ENCODE data around the gene NEK2. TPM values are rescaled to one million over a fixed set of nuclear protein-coding genes. Genes with fewer than 3 reads are reported as not detected.

The NEK2 gene
- total and polyA plus RNA-seq, 2 of the 13 experiments (the other 11 are each of a cell fraction or from before 2014, with no cell fraction given): 10.9 to 40.8 TPM

DNA sequence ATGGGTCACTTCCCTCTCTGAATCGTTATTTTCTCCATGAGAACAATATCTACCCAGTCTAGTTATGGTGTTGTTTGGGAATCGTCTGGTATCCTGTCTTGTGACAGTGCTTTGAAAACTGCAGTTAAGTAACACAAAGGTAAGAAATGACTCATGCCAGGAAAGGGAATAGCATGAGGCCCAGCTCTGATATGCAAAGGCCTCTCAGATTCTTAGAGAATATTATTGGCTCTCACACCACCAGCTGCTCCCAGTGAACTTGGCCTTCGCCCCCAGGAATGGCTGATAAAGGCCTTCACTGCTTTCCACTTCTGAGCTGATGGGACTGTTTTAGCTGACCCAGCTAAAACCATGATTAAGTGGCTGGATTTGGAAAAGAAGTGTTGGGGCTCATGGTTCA, 27.1 kb downstream of the NEK2 start:
- peak; percentile 89 for DNase-seq (ENCODE audit: low spot score)
- Histone ChIP-seq H3K27ac (ENCODE audit: extremely low read length, insufficient read depth, low read length) (no peak overlapping the region), H3K4me2 (ENCODE audit: low read depth, low read length) (peak overlapping the region; percentile 57), H2AFZ (ENCODE audit: low read length) (no peak overlapping the region), H3K9me3 (ENCODE audit: low read length) (no peaks in the 10 kb centered on the region), H3K36me3 (replicated peaks in 1 of 2; ENCODE audit: control insufficient read depth in 1 of 2, insufficient read depth in 2 of 2, low read length in 2 of 2) (no peaks in the 10 kb centered on the region), H3K79me2 (ENCODE audit: insufficient read depth, low read length) (no peaks in the 10 kb centered on the region), H3K9ac (ENCODE audit: insufficient read depth, low read depth, low read length) (no peak overlapping the region), H3K4me1 (ENCODE audit: insufficient read depth, low read length) (peaks cover 66% of the 10 kb centered on the region), H4K20me1 (ENCODE audit: insufficient read depth, low read length) (no peaks in the 10 kb centered on the region), H3K4me3 (replicated peaks in 1 of 3; ENCODE audit: insufficient read depth in 1 of 3, low read depth in 2 of 3, low read length in 3 of 3) (no peak overlapping the region), H3K27me3 (ENCODE audit: control insufficient read depth in 1 of 2, insufficient read depth in 2 of 2, low read length in 2 of 2) (no peaks in the 10 kb centered on the region; a peak in 1 of 5 replicates)
- 0% methylated on average over 3 of the region's 3 CpGs for WGBS (ENCODE audit: low lambda C conversion rate)
- in situ Hi-C loops (cut with HindIII; ENCODE audit: extremely low pct_ligation_motif_present, low pct_unique_long_range_greater_than_20kb) (no loop called here), intact Hi-C loops (cut with micrococcal nuclease; ENCODE audit: unreplicated experiment) (loop anchor here (1.0 to 2.0 kb wide), 2 partner anchors 23 to 72 kb away; no protein-coding TSS in a partner anchor)
- BruUV-seq (replicated peaks): no TSS peak
- FAIRE-seq: no peak
- POLR2A ChIA-PET: interaction anchor here (0.9 to 2.4 kb wide), 12 partner anchors 9 to 129 kb away, joined by 3 to 21 read pairs (median 4); partner anchors contain the start of gene SLC30A1
- ATAC-seq: peak; percentile 55
- CTCF ChIA-PET (ENCODE audit: low intra/inter-chr PET ratio, low total read pairs): interaction anchor here (1.2 to 2.7 kb wide), 4 partner anchors 18 to 178 kb away, joined by 4 to 20 read pairs (median 6); no protein-coding TSS in a partner anchor
- TF ChIP-seq SPEN (CRISPR knock-in tag; IDR thresholded peaks at IDR 0.05; ENCODE audit: low read depth) (no peak), MIER3 (CRISPR knock-in tag; IDR thresholded peaks at IDR 0.05; ENCODE audit: borderline replicate concordance) (peak; percentile 58; the same call in 1 of the 2 replicates), GZF1 (CRISPR knock-in tag; IDR thresholded peaks at IDR 0.05) (no peak), ZNF317 (CRISPR knock-in tag; IDR thresholded peaks at IDR 0.05) (0 out of 2 replicates have a peak, but pooled peaks have one; percentile 26), KLF6 (CRISPR knock-in tag; IDR thresholded peaks at IDR 0.05) (0 out of 2 replicates have a peak, but pooled peaks have one; percentile 28), TSC22D2 (CRISPR knock-in tag; IDR thresholded peaks at IDR 0.05; ENCODE audit: borderline replicate concordance) (no peak), MXD4 (CRISPR knock-in tag; IDR thresholded peaks at IDR 0.05) (no peak), NFYB (CRISPR knock-in tag; IDR thresholded peaks at IDR 0.05) (no peak; the same call in 1 of the 2 replicates), YEATS4 (CRISPR knock-in tag; IDR thresholded peaks at IDR 0.05; ENCODE audit: borderline replicate concordance) (no peak), NCOA2 (CRISPR knock-in tag; IDR thresholded peaks at IDR 0.05) (0 out of 2 replicates have a peak, but pooled peaks have one; percentile 37), HNRNPL (IDR thresholded peaks at IDR 0.05; ENCODE audit: low read depth, low read length) (no peak)
- TF ChIP-seq, protein P1, sequence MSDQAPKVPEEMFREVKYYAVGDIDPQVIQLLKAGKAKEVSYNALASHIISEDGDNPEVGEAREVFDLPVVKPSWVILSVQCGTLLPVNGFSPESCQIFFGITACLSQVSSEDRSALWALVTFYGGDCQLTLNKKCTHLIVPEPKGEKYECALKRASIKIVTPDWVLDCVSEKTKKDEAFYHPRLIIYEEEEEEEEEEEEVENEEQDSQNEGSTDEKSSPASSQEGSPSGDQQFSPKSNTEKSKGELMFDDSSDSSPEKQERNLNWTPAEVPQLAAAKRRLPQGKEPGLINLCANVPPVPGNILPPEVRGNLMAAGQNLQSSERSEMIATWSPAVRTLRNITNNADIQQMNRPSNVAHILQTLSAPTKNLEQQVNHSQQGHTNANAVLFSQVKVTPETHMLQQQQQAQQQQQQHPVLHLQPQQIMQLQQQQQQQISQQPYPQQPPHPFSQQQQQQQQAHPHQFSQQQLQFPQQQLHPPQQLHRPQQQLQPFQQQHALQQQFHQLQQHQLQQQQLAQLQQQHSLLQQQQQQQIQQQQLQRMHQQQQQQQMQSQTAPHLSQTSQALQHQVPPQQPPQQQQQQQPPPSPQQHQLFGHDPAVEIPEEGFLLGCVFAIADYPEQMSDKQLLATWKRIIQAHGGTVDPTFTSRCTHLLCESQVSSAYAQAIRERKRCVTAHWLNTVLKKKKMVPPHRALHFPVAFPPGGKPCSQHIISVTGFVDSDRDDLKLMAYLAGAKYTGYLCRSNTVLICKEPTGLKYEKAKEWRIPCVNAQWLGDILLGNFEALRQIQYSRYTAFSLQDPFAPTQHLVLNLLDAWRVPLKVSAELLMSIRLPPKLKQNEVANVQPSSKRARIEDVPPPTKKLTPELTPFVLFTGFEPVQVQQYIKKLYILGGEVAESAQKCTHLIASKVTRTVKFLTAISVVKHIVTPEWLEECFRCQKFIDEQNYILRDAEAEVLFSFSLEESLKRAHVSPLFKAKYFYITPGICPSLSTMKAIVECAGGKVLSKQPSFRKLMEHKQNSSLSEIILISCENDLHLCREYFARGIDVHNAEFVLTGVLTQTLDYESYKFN (CRISPR knock-in tag; conservative IDR thresholded peaks at IDR 0.05): peak; percentile 58
- TF ChIP-seq, protein P2, sequence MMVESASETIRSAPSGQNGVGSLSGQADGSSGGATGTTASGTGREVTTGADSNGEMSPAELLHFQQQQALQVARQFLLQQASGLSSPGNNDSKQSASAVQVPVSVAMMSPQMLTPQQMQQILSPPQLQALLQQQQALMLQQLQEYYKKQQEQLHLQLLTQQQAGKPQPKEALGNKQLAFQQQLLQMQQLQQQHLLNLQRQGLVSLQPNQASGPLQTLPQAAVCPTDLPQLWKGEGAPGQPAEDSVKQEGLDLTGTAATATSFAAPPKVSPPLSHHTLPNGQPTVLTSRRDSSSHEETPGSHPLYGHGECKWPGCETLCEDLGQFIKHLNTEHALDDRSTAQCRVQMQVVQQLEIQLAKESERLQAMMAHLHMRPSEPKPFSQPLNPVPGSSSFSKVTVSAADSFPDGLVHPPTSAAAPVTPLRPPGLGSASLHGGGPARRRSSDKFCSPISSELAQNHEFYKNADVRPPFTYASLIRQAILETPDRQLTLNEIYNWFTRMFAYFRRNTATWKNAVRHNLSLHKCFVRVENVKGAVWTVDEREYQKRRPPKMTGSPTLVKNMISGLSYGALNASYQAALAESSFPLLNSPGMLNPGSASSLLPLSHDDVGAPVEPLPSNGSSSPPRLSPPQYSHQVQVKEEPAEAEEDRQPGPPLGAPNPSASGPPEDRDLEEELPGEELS (CRISPR knock-in tag; IDR thresholded peaks at IDR 0.05): peak; percentile 55; the same call in 1 of the 2 replicates
- TF ChIP-seq, protein P3, sequence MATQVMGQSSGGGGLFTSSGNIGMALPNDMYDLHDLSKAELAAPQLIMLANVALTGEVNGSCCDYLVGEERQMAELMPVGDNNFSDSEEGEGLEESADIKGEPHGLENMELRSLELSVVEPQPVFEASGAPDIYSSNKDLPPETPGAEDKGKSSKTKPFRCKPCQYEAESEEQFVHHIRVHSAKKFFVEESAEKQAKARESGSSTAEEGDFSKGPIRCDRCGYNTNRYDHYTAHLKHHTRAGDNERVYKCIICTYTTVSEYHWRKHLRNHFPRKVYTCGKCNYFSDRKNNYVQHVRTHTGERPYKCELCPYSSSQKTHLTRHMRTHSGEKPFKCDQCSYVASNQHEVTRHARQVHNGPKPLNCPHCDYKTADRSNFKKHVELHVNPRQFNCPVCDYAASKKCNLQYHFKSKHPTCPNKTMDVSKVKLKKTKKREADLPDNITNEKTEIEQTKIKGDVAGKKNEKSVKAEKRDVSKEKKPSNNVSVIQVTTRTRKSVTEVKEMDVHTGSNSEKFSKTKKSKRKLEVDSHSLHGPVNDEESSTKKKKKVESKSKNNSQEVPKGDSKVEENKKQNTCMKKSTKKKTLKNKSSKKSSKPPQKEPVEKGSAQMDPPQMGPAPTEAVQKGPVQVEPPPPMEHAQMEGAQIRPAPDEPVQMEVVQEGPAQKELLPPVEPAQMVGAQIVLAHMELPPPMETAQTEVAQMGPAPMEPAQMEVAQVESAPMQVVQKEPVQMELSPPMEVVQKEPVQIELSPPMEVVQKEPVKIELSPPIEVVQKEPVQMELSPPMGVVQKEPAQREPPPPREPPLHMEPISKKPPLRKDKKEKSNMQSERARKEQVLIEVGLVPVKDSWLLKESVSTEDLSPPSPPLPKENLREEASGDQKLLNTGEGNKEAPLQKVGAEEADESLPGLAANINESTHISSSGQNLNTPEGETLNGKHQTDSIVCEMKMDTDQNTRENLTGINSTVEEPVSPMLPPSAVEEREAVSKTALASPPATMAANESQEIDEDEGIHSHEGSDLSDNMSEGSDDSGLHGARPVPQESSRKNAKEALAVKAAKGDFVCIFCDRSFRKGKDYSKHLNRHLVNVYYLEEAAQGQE (IDR thresholded peaks at IDR 0.05; ENCODE audit: borderline replicate concordance in 1 of 2, low read depth in 1 of 2, low read length in 2 of 2): no peak

Measured in HepG2 (cell line).